ENCODE results near the gene IRAK1. TPM values are rescaled to one million over a fixed set of nuclear protein-coding genes. Genes with fewer than 3 reads are reported as not detected.

The IRAK1 gene
- total and polyA plus RNA-seq, 8 donors: 52.2 to 172 (median 65.4) TPM

GRCh38 chrX:154046940-154047610, 27.4 kb upstream of the IRAK1 start:
- Histone ChIP-seq H3K36me3 (no peaks in the 10 kb centered on the region), H3K27me3 (no peaks in the 10 kb centered on the region), H3K4me3 (no peak overlapping the region), H3K9me3 (no peaks in the 10 kb centered on the region), H3K4me1 (peaks cover 0 to 49% of the 10 kb centered on the region in 2 donors), H3K27ac (peak overlapping the region; percentile 1 to 18)
- intact Hi-C loops (cut with DNase I): no loop called here
- TF ChIP-seq, protein P1, sequence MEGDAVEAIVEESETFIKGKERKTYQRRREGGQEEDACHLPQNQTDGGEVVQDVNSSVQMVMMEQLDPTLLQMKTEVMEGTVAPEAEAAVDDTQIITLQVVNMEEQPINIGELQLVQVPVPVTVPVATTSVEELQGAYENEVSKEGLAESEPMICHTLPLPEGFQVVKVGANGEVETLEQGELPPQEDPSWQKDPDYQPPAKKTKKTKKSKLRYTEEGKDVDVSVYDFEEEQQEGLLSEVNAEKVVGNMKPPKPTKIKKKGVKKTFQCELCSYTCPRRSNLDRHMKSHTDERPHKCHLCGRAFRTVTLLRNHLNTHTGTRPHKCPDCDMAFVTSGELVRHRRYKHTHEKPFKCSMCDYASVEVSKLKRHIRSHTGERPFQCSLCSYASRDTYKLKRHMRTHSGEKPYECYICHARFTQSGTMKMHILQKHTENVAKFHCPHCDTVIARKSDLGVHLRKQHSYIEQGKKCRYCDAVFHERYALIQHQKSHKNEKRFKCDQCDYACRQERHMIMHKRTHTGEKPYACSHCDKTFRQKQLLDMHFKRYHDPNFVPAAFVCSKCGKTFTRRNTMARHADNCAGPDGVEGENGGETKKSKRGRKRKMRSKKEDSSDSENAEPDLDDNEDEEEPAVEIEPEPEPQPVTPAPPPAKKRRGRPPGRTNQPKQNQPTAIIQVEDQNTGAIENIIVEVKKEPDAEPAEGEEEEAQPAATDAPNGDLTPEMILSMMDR (IDR thresholded peaks at IDR 0.05): no peak
- ATAC-seq: no peak
- peak in 1 of 4 donors; percentile 14 for DNase-seq

- Histone ChIP-seq H3K9me3 (no peaks in the 10 kb centered on the region), H3K4me1 (peaks cover 2 to 52% of the 10 kb centered on the region in 2 donors), H3K4me3 (no peak overlapping the region), H3K27ac (peak overlapping the region; percentile 44 to 55), H3K36me3 (no peaks in the 10 kb centered on the region), H3K27me3 (no peaks in the 10 kb centered on the region)
- peak; percentile 37 for ATAC-seq
- TF ChIP-seq, protein P1 (IDR thresholded peaks at IDR 0.05): no peak
- intact Hi-C loops (cut with DNase I): no loop called here
- DNase-seq: peak in 2 of 4 donors; percentile 75 to 88
Observed at GRCh38 chrX:154046031-154046781, 26.5 kb upstream of the IRAK1 start.

DNA sequence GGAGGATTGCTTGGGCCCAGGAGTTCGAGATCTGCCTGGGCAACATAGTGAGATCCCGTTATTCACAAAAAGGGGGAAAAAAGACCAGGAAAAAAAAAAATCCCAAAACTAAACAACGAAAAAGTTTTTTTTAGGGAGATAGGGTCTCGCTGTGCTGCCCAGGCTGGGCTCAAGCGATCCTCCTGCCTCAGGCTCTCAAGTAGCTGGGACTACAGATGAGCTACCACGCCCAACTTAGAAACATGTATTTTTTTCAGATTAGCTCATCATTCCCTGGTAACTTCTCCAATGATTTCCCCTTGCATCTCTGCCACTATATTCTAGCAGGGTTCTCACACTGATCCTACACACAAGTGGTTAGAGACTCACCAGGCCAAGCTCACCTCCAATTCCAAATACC, 24.4 kb upstream of the IRAK1 start:
- H3K27ac ChIP-seq: peak overlapping the region in 1 of 2 donors; percentile 85
- no peak for ATAC-seq

DNA sequence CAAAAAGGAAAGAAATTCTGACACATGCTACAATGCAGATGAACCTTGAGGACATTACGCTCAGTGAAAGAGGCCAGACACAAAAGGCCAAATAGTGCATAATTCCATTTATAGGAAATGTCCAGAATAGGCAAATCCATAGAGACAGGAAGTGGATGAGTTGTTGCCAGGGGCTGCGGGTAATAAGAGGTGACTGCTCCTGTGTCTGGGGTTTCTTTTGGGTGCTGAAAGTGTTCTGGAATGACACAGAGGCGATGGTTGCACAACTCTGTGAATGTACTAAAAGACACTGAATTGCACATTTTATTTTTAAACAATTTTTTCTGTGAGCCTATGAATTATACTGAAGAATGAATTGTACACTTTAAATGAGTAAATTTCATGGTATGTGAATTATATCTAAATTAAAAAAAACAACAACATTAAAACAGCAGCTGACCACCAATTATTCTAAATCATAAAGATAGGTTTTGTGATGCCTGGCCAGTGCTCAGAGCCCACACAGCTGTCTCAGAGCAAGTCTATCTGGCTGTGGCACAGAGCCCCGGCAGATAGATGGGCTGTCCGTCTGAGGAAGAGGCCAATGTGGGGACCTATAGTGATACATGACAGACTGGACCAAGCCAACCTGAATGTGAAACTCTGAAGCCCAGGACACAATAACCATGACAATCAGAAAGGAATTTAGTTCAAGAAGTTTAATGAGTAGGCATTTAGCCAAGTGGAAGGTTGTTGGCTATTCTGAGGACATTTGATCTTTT, 23.5 kb upstream of the IRAK1 start:
- ATAC-seq: no peak
- DNase-seq: no peak
- no peaks in the 10 kb centered on the region for H3K9me3 ChIP-seq
- TF ChIP-seq, protein P1 (IDR thresholded peaks at IDR 0.05): no peak
- intact Hi-C loops (cut with DNase I): no loop called here
- no peaks in the 10 kb centered on the region for H3K36me3 ChIP-seq
- H3K4me3 ChIP-seq: no peak overlapping the region
- no peaks in the 10 kb centered on the region for H3K27me3 ChIP-seq
- peaks cover 4 to 62% of the 10 kb centered on the region in 2 donors for H3K4me1 ChIP-seq
- H3K27ac ChIP-seq: peak overlapping the region; percentile 5 to 85

More for the DNA sequence above, 24.4 kb upstream of the IRAK1 start:
- DNase-seq: no peak
- H3K9me3 ChIP-seq: no peaks in the 10 kb centered on the region
- no peaks in the 10 kb centered on the region for H3K36me3 ChIP-seq
- peaks cover 4 to 53% of the 10 kb centered on the region in 2 donors for H3K4me1 ChIP-seq
- no peaks in the 10 kb centered on the region for H3K27me3 ChIP-seq
- TF ChIP-seq, protein P1 (IDR thresholded peaks at IDR 0.05): no peak
- no peak overlapping the region for H3K4me3 ChIP-seq
- intact Hi-C loops (cut with DNase I): no loop called here
